GM23338 (cell line): Measurements from ENCODE around the gene ACSS3. TPM values are rescaled to one million over a fixed set of nuclear protein-coding genes. Genes with fewer than 3 reads are reported as not detected.
A peak's percentile ranks its signal among the peaks of the same experiment; 100 is the strongest.
"Not testable (repeated sequence)": the region's sequence is repeated elsewhere in the genome, so short reads cannot be mapped to it uniquely, and the experiment has no call there.

Experiments used
- ATAC-seq: fragments of 200-7000 bp; cut with Tn5 transposase; 3 replicates; pipeline ENCODE4 v1.9.1; 2020
- DNase-seq: peaks from one replicate; pipeline ENCODE4 v3.0.0-alpha.2; 2015; ENCODE audit warnings: low spot score
- H2AFZ ChIP-seq: fragments of 200-600 bp; sonication (generic); 2 replicates; pipeline ENCODE4 v1.8.0; 2016; ENCODE audit warnings: antibody characterized with exemption, mild to moderate bottlenecking, moderate library complexity
- H3F3A ChIP-seq: fragments of 200-600 bp; sonication (generic); replicated peaks from 2 replicates; pipeline ENCODE4 v1.8.0; 2017; ENCODE audit warnings: antibody characterized with exemption, mixed run types, low read depth
- H3K27ac ChIP-seq: fragments of 200-600 bp; sonication (generic); 2 replicates; pipeline ENCODE4 v1.6.1; 2016; ENCODE audit warnings: low read depth
- H3K27me3 ChIP-seq: fragments of 200-600 bp; sonication (generic); 2 replicates; pipeline ENCODE4 v1.8.0; 2016; ENCODE audit warnings: mild to moderate bottlenecking, mixed run types, moderate library complexity; ENCODE audit not compliant: insufficient read depth
- H3K36me3 ChIP-seq: fragments of 200-600 bp; sonication (generic); 2 replicates; pipeline ENCODE4 v1.8.0; 2016; ENCODE audit warnings: mild to moderate bottlenecking; ENCODE audit not compliant: insufficient read depth
- H3K4me1 ChIP-seq: fragments of 200-600 bp; sonication (generic); 2 replicates; pipeline ENCODE4 v1.8.0; 2016; ENCODE audit warnings: mild to moderate bottlenecking, moderate library complexity; ENCODE audit not compliant: insufficient read depth
- H3K4me2 ChIP-seq: fragments of 200-600 bp; sonication (generic); 2 replicates; pipeline ENCODE4 v1.7.1; 2017; ENCODE audit warnings: mixed run types
- H3K4me3 ChIP-seq: fragments of 200-600 bp; sonication (generic); 2 replicates; pipeline ENCODE4 v1.6.1; 2016; ENCODE audit warnings: mixed run types
- H3K79me2 ChIP-seq: fragments of 200-600 bp; sonication (generic); replicated peaks from 2 replicates; pipeline ENCODE4 v1.8.0; 2017; ENCODE audit warnings: mild to moderate bottlenecking; ENCODE audit not compliant: insufficient read depth
- H3K9me2 ChIP-seq: fragments of 200-600 bp; sonication (generic); 2 replicates; pipeline ENCODE4 v1.8.0; 2017; ENCODE audit not compliant: insufficient read depth
- H4K20me1 ChIP-seq: fragments of 200-600 bp; sonication (generic); replicated peaks from 2 replicates; pipeline ENCODE4 v1.8.0; 2017; ENCODE audit warnings: mild to moderate bottlenecking; ENCODE audit not compliant: insufficient read depth
- H3K27ac Mint-ChIP-seq: 2 replicates; pipeline ENCODE4 v1.8.0; 2020; ENCODE audit warnings: inconsistent platforms, mild to moderate bottlenecking, moderate library complexity, mixed read lengths
- H3K27me3 Mint-ChIP-seq: 3 replicates; pipeline ENCODE4 v1.8.0; 2022; ENCODE audit warnings: low read depth, mild to moderate bottlenecking, moderate library complexity, mixed read lengths, inconsistent platforms; ENCODE audit not compliant: insufficient read depth, poor library complexity
- H3K36me3 Mint-ChIP-seq: 3 replicates; pipeline ENCODE4 v1.8.0; 2021; ENCODE audit warnings: low read depth, mild to moderate bottlenecking, inconsistent platforms, moderate library complexity, mixed read lengths
- H3K4me1 Mint-ChIP-seq: 3 replicates; pipeline ENCODE4 v1.8.0; 2020; ENCODE audit warnings: mild to moderate bottlenecking, inconsistent platforms, mixed read lengths
- H3K4me3 Mint-ChIP-seq: 3 replicates; pipeline ENCODE4 v1.8.0; 2021; ENCODE audit warnings: moderate library complexity, mild to moderate bottlenecking, inconsistent platforms, mixed read lengths
- H3K9me3 Mint-ChIP-seq: 3 replicates; pipeline ENCODE4 v1.8.0; 2020; ENCODE audit warnings: moderate library complexity, mild to moderate bottlenecking, inconsistent platforms, mixed read lengths
- CTCF ChIP-seq, 2 experiments: fragments of 200-600 bp in 1 of 2; sonication (generic) in 1 of 2; conservative IDR thresholded peaks; 2 replicates each; pipeline versions ENCODE4 v1.5.1 to v1.6.1; 2016 to 2017; ENCODE audit warnings: antibody characterized with exemption in 2 of 2, low read depth in 2 of 2, mild to moderate bottlenecking in 2 of 2, moderate library complexity in 1 of 2
- EZH2phosphoT487 ChIP-seq: fragments of 200-600 bp; sonication (generic); IDR thresholded peaks from one replicate; pipeline ENCODE4 v1.8.1; 2018; ENCODE audit warnings: antibody characterized with exemption; ENCODE audit not compliant: unreplicated experiment
- NANOG ChIP-seq: IDR thresholded peaks from 2 replicates; pipeline ENCODE4 v1.6.1; 2016; ENCODE audit warnings: antibody characterized with exemption, borderline replicate concordance
- ZNF114 ChIP-seq: fragments of 250-450 bp; sonication (Bioruptor Pico); IDR thresholded peaks from 2 replicates; pipeline ENCODE4 v1.5.0; 2020; ENCODE audit warnings: mild to moderate bottlenecking, moderate library complexity
- ZNF462 ChIP-seq: fragments of 250-450 bp; sonication (Bioruptor Pico); IDR thresholded peaks from 2 replicates; pipeline ENCODE4 v1.5.0; 2020; ENCODE audit warnings: mild to moderate bottlenecking, moderate library complexity
- polyA plus RNA-seq: library from polyadenylated mRNA; unstranded; fragments of >200 nt; fragmentation: Nextera tagmentation; extraction: Ambion mirVana; gene quantifications from 2 replicates; pipeline ENCODE4 v1.2.1, GENCODE V29; 2016
- total RNA-seq: library from RNA; depleted of rRNA; stranded (reverse); fragments of >200 nt; shearing (Covaris generic); gene quantifications from 2 replicates; pipeline ENCODE4 v1.2.3, GENCODE V29; 2014

The ACSS3 gene
- total and polyA plus RNA-seq, 2 experiments from 2014 or later, result 7.4 to 28.9 TPM

GRCh38 chr12:81208187-81208911 is 130.5 kb downstream of the ACSS3 start:
- DNase-seq (no peak), ATAC-seq (peak; percentile 13; the same call in 2 of the 3 replicates)
- H3K4me1 Mint-ChIP-seq, result peaks cover 68% of the 10 kb centered on the region
- Histone ChIP-seq H3K27ac (peak overlapping the region; percentile 11; the same call in 1 of the 2 replicates), H3K4me3 (peak overlapping the region; percentile 33), H4K20me1 (no peaks in the 10 kb centered on the region), H2AFZ (no peak overlapping the region), H3F3A (no peaks in the 10 kb centered on the region), H3K79me2 (no peaks in the 10 kb centered on the region), H3K4me1 (peaks cover 60% of the 10 kb centered on the region), H3K4me2 (peak overlapping the region; percentile 50), H3K27me3 (no peaks in the 10 kb centered on the region), H3K9me2 (no peaks in the 10 kb centered on the region), H3K36me3 (no peaks in the 10 kb centered on the region)
- H3K27ac Mint-ChIP-seq, result no peak overlapping the region
- TF ChIP-seq CTCF (conservative IDR thresholded peaks at IDR 0.05; ENCODE audit: low read depth in 2 of 2) (no peak), EZH2phosphoT487 (no peak), NANOG (no peak)
- no peaks in the 10 kb centered on the region for H3K36me3 Mint-ChIP-seq
- H3K27me3 Mint-ChIP-seq, result peaks cover 2% of the 10 kb centered on the region
- peak overlapping the region; percentile 20; the same call in 1 of the 3 replicates for H3K4me3 Mint-ChIP-seq
- no peaks in the 10 kb centered on the region for H3K9me3 Mint-ChIP-seq

- Mint-ChIP-seq H3K4me1 (peaks cover 68% of the 10 kb centered on the region), H3K4me3 (no peak overlapping the region), H3K36me3 (no peaks in the 10 kb centered on the region), H3K9me3 (no peaks in the 10 kb centered on the region), H3K27ac (no peak overlapping the region), H3K27me3 (peaks cover 2% of the 10 kb centered on the region)
- Histone ChIP-seq H2AFZ (no peak overlapping the region), H3K4me2 (peak overlapping the region; percentile 50), H4K20me1 (no peaks in the 10 kb centered on the region), H3K79me2 (no peaks in the 10 kb centered on the region), H3K27ac (no peak overlapping the region; the same call in 1 of the 2 replicates), H3F3A (no peaks in the 10 kb centered on the region), H3K27me3 (no peaks in the 10 kb centered on the region), H3K4me1 (peaks cover 60% of the 10 kb centered on the region), H3K4me3 (peak overlapping the region; percentile 33), H3K9me2 (no peaks in the 10 kb centered on the region), H3K36me3 (no peaks in the 10 kb centered on the region)
- no peak for DNase-seq
- TF ChIP-seq ZNF114, result no peak
- TF ChIP-seq CTCF (conservative IDR thresholded peaks at IDR 0.05; ENCODE audit: low read depth in 2 of 2), result no peak
- no peak for ATAC-seq
Observed at GRCh38 chr12:81209012-81209411, 131.1 kb downstream of the ACSS3 start.

GRCh38 chr12:81209772-81210225 is 131.9 kb downstream of the ACSS3 start:
- H3K4me1 ChIP-seq, result peaks cover 60% of the 10 kb centered on the region
- not testable (repeated sequence) for H3K9me2 ChIP-seq
- DNase-seq, result peak; percentile 46

More at GRCh38 chr12:81209772-81210225, 131.9 kb downstream of the ACSS3 start:
- peak; percentile 64 for TF ChIP-seq ZNF462
- not testable (repeated sequence) for H2AFZ ChIP-seq, H3K27me3 Mint-ChIP-seq, H3K36me3 ChIP-seq, H4K20me1 ChIP-seq, H3K79me2 ChIP-seq, H3K27me3 ChIP-seq, H3K4me3 ChIP-seq, H3K4me3 Mint-ChIP-seq, H3F3A ChIP-seq, H3K27ac ChIP-seq, H3K36me3 Mint-ChIP-seq, H3K9me3 Mint-ChIP-seq
- ATAC-seq, result peak; percentile 48
- peak overlapping the region; percentile 50 for H3K4me2 ChIP-seq
- peaks cover 68% of the 10 kb centered on the region for H3K4me1 Mint-ChIP-seq
- peak overlapping the region; percentile 61 for H3K27ac Mint-ChIP-seq
